Parathyroid adenoma (tissue), 2 donors: Measurements from ENCODE around the gene SUSD4.

Experiments used
- H2AFZ ChIP-seq: fragments of 300-600 bp; sonication (generic); one replicate; pipeline ENCODE4 v1.7.0; 2017; ENCODE audit warnings: antibody characterized with exemption, mild to moderate bottlenecking
- H3K27ac ChIP-seq: fragments of 300-600 bp; sonication (generic); one replicate; pipeline ENCODE4 v1.7.0; 2017
- H3K27me3 ChIP-seq: fragments of 300-600 bp; sonication (generic); one replicate; pipeline ENCODE4 v1.7.0; 2017; ENCODE audit warnings: low read length; ENCODE audit not compliant: control insufficient read depth, insufficient read depth
- H3K36me3 ChIP-seq: fragments of 300-600 bp; sonication (generic); one replicate; pipeline ENCODE4 v1.7.0; 2017; ENCODE audit warnings: low read length; ENCODE audit not compliant: control insufficient read depth, insufficient read depth
- H3K4me1 ChIP-seq: fragments of 300-600 bp; sonication (generic); one replicate; pipeline ENCODE4 v1.7.0; 2017; ENCODE audit warnings: control low read depth
- H3K4me2 ChIP-seq: fragments of 300-600 bp; sonication (generic); one replicate; pipeline ENCODE4 v1.7.0; 2017; ENCODE audit warnings: low read length
- H3K4me3 ChIP-seq: fragments of 300-600 bp; sonication (generic); one replicate; pipeline ENCODE4 v1.7.0; 2017; ENCODE audit warnings: low read depth, low read length
- H3K79me2 ChIP-seq: fragments of 300-600 bp; sonication (generic); one replicate; pipeline ENCODE4 v1.7.0; 2017; ENCODE audit warnings: control low read depth
- H3K9ac ChIP-seq: fragments of 300-600 bp; sonication (generic); one replicate; pipeline ENCODE4 v1.7.0; 2017; ENCODE audit warnings: mild to moderate bottlenecking
- H3K9me3 ChIP-seq: fragments of 300-600 bp; sonication (generic); one replicate; pipeline ENCODE4 v1.7.0; 2017; ENCODE audit warnings: low read length; ENCODE audit not compliant: control insufficient read depth
- CTCF ChIP-seq: fragments of 300-600 bp; sonication (generic); IDR thresholded peaks from one replicate; pipeline ENCODE4 v1.7.0; 2017; ENCODE audit warnings: antibody characterized with exemption, mild to moderate bottlenecking
- donor health status: primary hyperparathyroidism.

SUSD4 gene

GRCh38 chr1:223312273-223312672, 51.7 kb downstream of the SUSD4 start:
- TF ChIP-seq CTCF: no peak
- H3K4me3 ChIP-seq: no peak overlapping the region
- H3K36me3 ChIP-seq: no peaks in the 10 kb centered on the region
- no peak overlapping the region for H2AFZ ChIP-seq
- no peak overlapping the region for H3K9ac ChIP-seq
- H3K4me1 ChIP-seq: peaks cover 9% of the 10 kb centered on the region
- no peaks in the 10 kb centered on the region for H3K9me3 ChIP-seq
- no peak overlapping the region for H3K4me2 ChIP-seq
- no peaks in the 10 kb centered on the region for H3K27me3 ChIP-seq
- H3K79me2 ChIP-seq: no peaks in the 10 kb centered on the region
- H3K27ac ChIP-seq: no peak overlapping the region

GRCh38 chr1:223311826-223312225, 52.1 kb downstream of the SUSD4 start:
- Histone ChIP-seq H3K36me3 (no peaks in the 10 kb centered on the region), H3K4me1 (peaks cover 9% of the 10 kb centered on the region), H3K9ac (no peak overlapping the region), H3K27me3 (no peaks in the 10 kb centered on the region), H3K27ac (no peak overlapping the region), H3K79me2 (no peaks in the 10 kb centered on the region), H2AFZ (no peak overlapping the region), H3K9me3 (no peaks in the 10 kb centered on the region), H3K4me3 (no peak overlapping the region), H3K4me2 (no peak overlapping the region)
- TF ChIP-seq CTCF: no peak

GRCh38 chr1:223308136-223308535, 55.8 kb downstream of the SUSD4 start:
- Histone ChIP-seq H3K4me2 (no peak overlapping the region), H3K79me2 (no peaks in the 10 kb centered on the region), H2AFZ (no peak overlapping the region), H3K9me3 (no peaks in the 10 kb centered on the region), H3K4me1 (peaks cover 9% of the 10 kb centered on the region), H3K9ac (no peak overlapping the region), H3K27me3 (no peaks in the 10 kb centered on the region), H3K27ac (no peak overlapping the region), H3K36me3 (no peaks in the 10 kb centered on the region), H3K4me3 (no peak overlapping the region)
- TF ChIP-seq CTCF: no peak

GRCh38 chr1:223307544-223307943, 56.4 kb downstream of the SUSD4 start:
- Histone ChIP-seq H3K27me3 (no peaks in the 10 kb centered on the region), H3K4me2 (no peak overlapping the region), H3K4me1 (peaks cover 9% of the 10 kb centered on the region), H3K79me2 (no peaks in the 10 kb centered on the region), H3K9me3 (no peaks in the 10 kb centered on the region), H3K27ac (no peak overlapping the region), H3K4me3 (no peak overlapping the region), H3K9ac (no peak overlapping the region), H2AFZ (no peak overlapping the region), H3K36me3 (no peaks in the 10 kb centered on the region)
- no peak for TF ChIP-seq CTCF

GRCh38 chr1:223304931-223305330, 59.0 kb downstream of the SUSD4 start:
- Histone ChIP-seq H3K9me3 (no peaks in the 10 kb centered on the region), H2AFZ (no peak overlapping the region), H3K4me2 (no peak overlapping the region), H3K4me3 (no peak overlapping the region), H3K4me1 (peaks cover 6% of the 10 kb centered on the region), H3K9ac (no peak overlapping the region), H3K79me2 (no peaks in the 10 kb centered on the region), H3K27ac (no peak overlapping the region), H3K36me3 (no peaks in the 10 kb centered on the region), H3K27me3 (no peaks in the 10 kb centered on the region)
- no peak for TF ChIP-seq CTCF
